H1 (cell line): ENCODE measurements around the gene SEMA4D. TPM values are rescaled to one million over a fixed set of nuclear protein-coding genes. Genes with fewer than 3 reads are reported as not detected.
A peak's percentile ranks its signal among the peaks of the same experiment; 100 is the strongest.

Experiments used
- CTCF ChIA-PET: fragments of 300-600 bp; sonication (Branson Sonifier 250); formaldehyde crosslinking; loops from one replicate; lab custom pipeline; 2021; ENCODE audit not compliant: partially characterized antibody; lab: Charles Lee
- POLR2A ChIA-PET: fragments of 300-600 bp; sonication (Branson Sonifier 250); formaldehyde crosslinking; loops from one replicate; lab custom pipeline; 2021; ENCODE audit warnings: inconsistent platforms; ENCODE audit not compliant: partially characterized antibody; lab: Charles Lee
- DNase-seq, 2 experiments: peaks; one replicate each; pipeline versions ENCODE4 v3.0.0 to v3.0.0-alpha.2; 2010 to 2022; ENCODE audit warnings: low spot score in 2 of 2, low read depth in 1 of 2, mixed read lengths in 1 of 2
- FAIRE-seq: peaks from 2 replicates; lab custom pipeline; 2011; peaks lifted over from hg19 to GRCh38; lab: Jason Lieb, UNC
- H2AFZ ChIP-seq: 2 replicates; pipeline ENCODE4 v1.8.1; 2012; ENCODE audit warnings: low read length, inconsistent platforms
- H2AK5ac ChIP-seq: 2 replicates; pipeline ENCODE4 v1.6.1; 2013; ENCODE audit warnings: low read depth, low read length
- H2BK120ac ChIP-seq: replicated peaks from 2 replicates; pipeline ENCODE3; 2013; ENCODE audit warnings: low read depth, low read length, inconsistent platforms
- H2BK12ac ChIP-seq: 2 replicates; pipeline ENCODE4 v1.6.1; 2013; ENCODE audit warnings: low read depth, low read length
- H2BK15ac ChIP-seq: 2 replicates; pipeline ENCODE4 v1.6.1; 2013; ENCODE audit warnings: low read length
- H2BK20ac ChIP-seq: 2 replicates; pipeline ENCODE4 v1.6.1; 2013; ENCODE audit warnings: low read length
- H2BK5ac ChIP-seq: 2 replicates; pipeline ENCODE4 v1.6.1; 2013; ENCODE audit warnings: low read depth, low read length
- H3K14ac ChIP-seq: 2 replicates; pipeline ENCODE4 v1.6.1; 2013; ENCODE audit warnings: inconsistent platforms; ENCODE audit not compliant: insufficient read length
- H3K18ac ChIP-seq: 2 replicates; pipeline ENCODE4 v1.6.1; 2013; ENCODE audit warnings: low read length; ENCODE audit errors: extremely low read depth
- H3K23ac ChIP-seq: 2 replicates; pipeline ENCODE4 v1.6.1; 2013; ENCODE audit warnings: inconsistent platforms; ENCODE audit not compliant: insufficient read length
- H3K23me2 ChIP-seq: 2 replicates; pipeline ENCODE4 v1.6.1; 2013; ENCODE audit warnings: low read depth, low read length
- H3K27ac ChIP-seq: 2 replicates; pipeline ENCODE4 v1.6.1; 2011; ENCODE audit warnings: low read depth, low read length, inconsistent platforms
- H3K27me3 ChIP-seq, 4 experiments: replicated peaks in 1 of 4; 1 replicate in 1 of 4; 2 replicates in 3 of 4; pipeline versions ENCODE4 v1.6.1 to v1.8.1; 2011 to 2013; ENCODE audit warnings: low read length in 3 of 4, mild to moderate bottlenecking in 3 of 4, inconsistent platforms in 2 of 4, mixed read lengths in 2 of 4, moderate library complexity in 1 of 4; ENCODE audit not compliant: control insufficient read depth in 3 of 4, insufficient read depth in 3 of 4; ENCODE audit errors: extremely low read depth in 1 of 4
- H3K36me3 ChIP-seq, 4 experiments: 2 replicates each; pipeline versions ENCODE4 v1.6.1 to v1.8.1; 2011 to 2013; ENCODE audit warnings: mild to moderate bottlenecking in 4 of 4, low read length in 3 of 4, moderate library complexity in 2 of 4, control low read depth in 1 of 4, inconsistent platforms in 1 of 4; ENCODE audit not compliant: insufficient read depth in 4 of 4, control insufficient read depth in 2 of 4
- H3K4ac ChIP-seq: replicated peaks from 2 replicates; pipeline ENCODE3; 2013; ENCODE audit warnings: low read length, low read depth, mixed read lengths, inconsistent platforms; ENCODE audit not compliant: insufficient read length
- H3K4me1 ChIP-seq, 4 experiments: replicated peaks in 1 of 4; 1 replicate in 1 of 4; 2 replicates in 3 of 4; pipeline versions ENCODE4 v1.6.1 to v1.8.1; 2011 to 2013; ENCODE audit warnings: low read length in 3 of 4, inconsistent platforms in 2 of 4, mixed read lengths in 1 of 4; ENCODE audit not compliant: insufficient read depth in 4 of 4, control insufficient read depth in 3 of 4
- H3K4me2 ChIP-seq, 2 experiments: 2 replicates each; pipeline versions ENCODE4 v1.6.1 to v1.8.1; 2011 to 2013; ENCODE audit warnings: low read depth in 2 of 2, low read length in 2 of 2, control low read depth in 1 of 2, inconsistent platforms in 1 of 2, mild to moderate bottlenecking in 1 of 2; ENCODE audit not compliant: insufficient read depth in 1 of 2
- H3K4me3 ChIP-seq, 4 experiments: fragments of 200-600, 300-600 bp in 1 of 4; sonication (generic), shearing (Covaris generic), sonication (Bioruptor Twin) in 1 of 4; 2 replicates each; pipeline versions ENCODE4 v1.5.1 to v1.8.1; 2011 to 2016; ENCODE audit warnings: low read length in 4 of 4, low read depth in 3 of 4, control low read depth in 2 of 4, inconsistent platforms in 2 of 4, mild to moderate bottlenecking in 2 of 4, mixed read lengths in 1 of 4, moderate library complexity in 1 of 4; ENCODE audit not compliant: insufficient read depth in 2 of 4; ENCODE audit errors: extremely low read depth in 1 of 4
- H3K56ac ChIP-seq: replicated peaks from 2 replicates; pipeline ENCODE3; 2013; ENCODE audit warnings: low read depth, mild to moderate bottlenecking, mixed read lengths, low read length, inconsistent platforms; ENCODE audit not compliant: insufficient read length
- H3K79me1 ChIP-seq: 2 replicates; pipeline ENCODE4 v1.6.1; 2013; ENCODE audit warnings: low read depth, low read length, control low read depth
- H3K79me2 ChIP-seq, 2 experiments: 2 replicates each; pipeline versions ENCODE4 v1.6.1 to v1.8.1; 2012 to 2013; ENCODE audit warnings: low read length in 2 of 2, mild to moderate bottlenecking in 2 of 2, inconsistent platforms in 1 of 2; ENCODE audit not compliant: insufficient read depth in 2 of 2, control insufficient read depth in 1 of 2
- H3K9ac ChIP-seq, 4 experiments: replicated peaks in 1 of 4; 1 replicate in 1 of 4; 2 replicates in 3 of 4; pipeline versions ENCODE4 v1.6.1 to v1.8.1; 2011 to 2013; ENCODE audit warnings: low read depth in 3 of 4, low read length in 3 of 4, control low read depth in 2 of 4, mild to moderate bottlenecking in 2 of 4, moderate library complexity in 2 of 4, inconsistent platforms in 1 of 4; ENCODE audit errors: extremely low read depth in 1 of 4
- H3K9me3 ChIP-seq, 2 experiments: 2 replicates each; pipeline versions ENCODE4 v1.6.1 to v1.8.1; 2012 to 2013; ENCODE audit warnings: mild to moderate bottlenecking in 2 of 2, moderate library complexity in 2 of 2, control low read depth in 1 of 2, inconsistent platforms in 1 of 2, low read depth in 1 of 2, low read length in 1 of 2, mixed read lengths in 1 of 2; ENCODE audit not compliant: insufficient read depth in 2 of 2
- H4K20me1 ChIP-seq, 2 experiments: replicated peaks in 1 of 2; 2 replicates each; pipeline versions ENCODE3 to v1.8.1; 2011 to 2013; ENCODE audit warnings: inconsistent platforms in 2 of 2, low read length in 2 of 2, mild to moderate bottlenecking in 1 of 2; ENCODE audit not compliant: insufficient read depth in 2 of 2, control insufficient read depth in 1 of 2
- H4K5ac ChIP-seq: 2 replicates; pipeline ENCODE4 v1.6.1; 2013; ENCODE audit warnings: low read length, low read depth, mixed read lengths, inconsistent platforms; ENCODE audit not compliant: insufficient read length
- H4K8ac ChIP-seq: 2 replicates; pipeline ENCODE4 v1.8.0; 2013; ENCODE audit warnings: mild to moderate bottlenecking, moderate library complexity, low read length, inconsistent platforms; ENCODE audit not compliant: insufficient read depth; ENCODE audit errors: extremely low read depth
- H4K91ac ChIP-seq: replicated peaks from 2 replicates; pipeline ENCODE3; 2013; ENCODE audit warnings: low read length, mixed read lengths, inconsistent platforms; ENCODE audit not compliant: insufficient read length
- EGR1 ChIP-seq: IDR thresholded peaks from 2 replicates; pipeline ENCODE4 v1.6.1; 2011; ENCODE audit warnings: low read depth, low read length, borderline replicate concordance
- HDAC6 ChIP-seq: IDR thresholded peaks from one replicate; pipeline ENCODE4 v1.7.1; 2012; ENCODE audit warnings: low read depth, mild to moderate bottlenecking, inconsistent platforms, low read length, moderate library complexity
- SP4 ChIP-seq: IDR thresholded peaks from 2 replicates; pipeline ENCODE4 v1.6.1; 2012; ENCODE audit warnings: low read length, inconsistent platforms
- TCF12 ChIP-seq: IDR thresholded peaks from 2 replicates; pipeline ENCODE4 v1.6.1; 2011; ENCODE audit warnings: low read depth, mild to moderate bottlenecking, low read length
- ZNF274 ChIP-seq: IDR thresholded peaks from 2 replicates; pipeline ENCODE4 v1.7.0; 2012; ENCODE audit warnings: low read length, borderline replicate concordance; ENCODE audit errors: extremely low read depth
- WGBS, 2 experiments: shearing (Covaris generic) in 1 of 2; methylation state at CpG; one replicate each; pipeline versions ENCODE4 v1.1.6 to v1.1.7; 2013 to 2015; ENCODE audit warnings: low lambda C conversion rate in 2 of 2, mixed read lengths in 2 of 2, inconsistent platforms in 1 of 2, low coverage in 1 of 2, missing lambda C conversion rate in 1 of 2; ENCODE audit not compliant: insufficient replicate concordance in 2 of 2, insufficient coverage in 1 of 2, insufficient read length in 1 of 2; ENCODE audit errors: extremely low coverage in 1 of 2, missing lambda C conversion rate in 1 of 2; 5-methylcytosine and 5-hydroxymethylcytosine counted together
- polyA plus RNA-seq, 7 experiments: library from polyadenylated mRNA; depleted of rRNA in 3 of 7; stranded (reverse) in 5 of 7; unstranded in 2 of 7; fragments of >200 nt in 5 of 7; fragments of 200-250 nt in 2 of 7; gene quantifications; 1 replicate in 5 of 7; 2 replicates in 1 of 7; 4 replicates in 1 of 7; pipeline versions ENCODE4 v1.2.1 to v1.2.3, GENCODE V29; 2011 to 2013; ENCODE audit warnings: missing spikeins in 2 of 7, mixed read lengths in 2 of 7
- total RNA-seq: library from RNA; stranded (reverse); fragmentation: NEBNext Ultra II Directional; extraction: Animal tissue kit (Norgen Biotek cat#: 25700); gene quantifications from 2 replicates; pipeline ENCODE4 v1.2.1, GENCODE V29; 2021
- TF ChIP-seq, protein P1 (sequence below): IDR thresholded peaks from 2 replicates; pipeline ENCODE4 v1.6.1; 2011; ENCODE audit warnings: low read length, improper control_type of control experiment
- TF ChIP-seq, protein P2 (sequence below): IDR thresholded peaks from 2 replicates; pipeline ENCODE4 v1.6.1; 2012; ENCODE audit warnings: low read length, inconsistent platforms
- TF ChIP-seq, protein P3 (sequence below), 3 experiments: IDR thresholded peaks; 1 replicate in 2 of 3; 2 replicates in 1 of 3; pipeline versions ENCODE4 v1.5.1 to v1.6.1; 2011; ENCODE audit warnings: low read length in 3 of 3, mild to moderate bottlenecking in 3 of 3, inconsistent platforms in 2 of 3, low read depth in 1 of 3, moderate library complexity in 1 of 3; ENCODE audit not compliant: insufficient read depth in 1 of 3; ENCODE audit errors: control extremely low read depth in 1 of 3

Gene SEMA4D
- total and polyA plus RNA-seq, 2 of the 8 experiments (the other 6 are each of a cell fraction or from before 2014, with no cell fraction given): 21.0 to 70.4 TPM

- no peak overlapping the region; the same call in 1 of the 2 replicates for H2AK5ac ChIP-seq
- no peak for DNase-seq
- no peak overlapping the region for H3K14ac ChIP-seq
- H3K79me1 ChIP-seq: peaks cover 22% of the 10 kb centered on the region
- H4K8ac ChIP-seq: no peak overlapping the region
- H3K56ac ChIP-seq: no peak overlapping the region
- 0 out of 2 replicates have a peak overlapping the region, but pooled peaks have one; percentile 74 for H2BK15ac ChIP-seq
- H2BK120ac ChIP-seq: no peak overlapping the region
- no peak overlapping the region for H3K27ac ChIP-seq
- 90% methylated on average over 9 of the region's 9 CpGs; no CpG with 5 or more reads in 1 of the 2 experiments for WGBS, 2 experiments
- H3K23ac ChIP-seq: no peak overlapping the region
- no peak overlapping the region for H4K5ac ChIP-seq
- no peak overlapping the region for H3K9ac ChIP-seq
- H3K4me3 ChIP-seq: no peak overlapping the region
- H3K36me3 ChIP-seq: no peaks in the 10 kb centered on the region; a peak in 1 of 8 replicates
- H2BK20ac ChIP-seq: no peak overlapping the region
- H3K4me1 ChIP-seq: peaks cover 0 to 36% (median 8%) of the 10 kb centered on the region in 4 experiments; a peak in 6 of 7 replicates
- no peak overlapping the region for H3K18ac ChIP-seq
- H4K91ac ChIP-seq: no peak overlapping the region
- POLR2A ChIA-PET: no interaction called here
- H2AFZ ChIP-seq: no peak overlapping the region
- H3K4me2 ChIP-seq: no peak overlapping the region
- H3K9me3 ChIP-seq: no peaks in the 10 kb centered on the region
- peak overlapping the region; percentile 15 for H2BK5ac ChIP-seq
- no peaks in the 10 kb centered on the region for H3K23me2 ChIP-seq
- H3K79me2 ChIP-seq: peaks cover 0 to 72% of the 10 kb centered on the region in 2 experiments; a peak in 2 of 4 replicates
- H3K4ac ChIP-seq: no peak overlapping the region
- no peak for FAIRE-seq
- peaks cover 8% of the 10 kb centered on the region in 2 experiments for H4K20me1 ChIP-seq
- H3K27me3 ChIP-seq: no peaks in the 10 kb centered on the region
- no peak overlapping the region for H2BK12ac ChIP-seq
- CTCF ChIA-PET: interaction anchor here (0.5 to 6.3 kb wide), 3 partner anchors 13 to 106 kb away, joined by 3 to 45 read pairs (median 4); no protein-coding TSS in a partner anchor
- TF ChIP-seq, protein P1, sequence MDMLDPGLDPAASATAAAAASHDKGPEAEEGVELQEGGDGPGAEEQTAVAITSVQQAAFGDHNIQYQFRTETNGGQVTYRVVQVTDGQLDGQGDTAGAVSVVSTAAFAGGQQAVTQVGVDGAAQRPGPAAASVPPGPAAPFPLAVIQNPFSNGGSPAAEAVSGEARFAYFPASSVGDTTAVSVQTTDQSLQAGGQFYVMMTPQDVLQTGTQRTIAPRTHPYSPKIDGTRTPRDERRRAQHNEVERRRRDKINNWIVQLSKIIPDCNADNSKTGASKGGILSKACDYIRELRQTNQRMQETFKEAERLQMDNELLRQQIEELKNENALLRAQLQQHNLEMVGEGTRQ: no peak
- no peak for TF ChIP-seq TCF12
- TF ChIP-seq, protein P2, sequence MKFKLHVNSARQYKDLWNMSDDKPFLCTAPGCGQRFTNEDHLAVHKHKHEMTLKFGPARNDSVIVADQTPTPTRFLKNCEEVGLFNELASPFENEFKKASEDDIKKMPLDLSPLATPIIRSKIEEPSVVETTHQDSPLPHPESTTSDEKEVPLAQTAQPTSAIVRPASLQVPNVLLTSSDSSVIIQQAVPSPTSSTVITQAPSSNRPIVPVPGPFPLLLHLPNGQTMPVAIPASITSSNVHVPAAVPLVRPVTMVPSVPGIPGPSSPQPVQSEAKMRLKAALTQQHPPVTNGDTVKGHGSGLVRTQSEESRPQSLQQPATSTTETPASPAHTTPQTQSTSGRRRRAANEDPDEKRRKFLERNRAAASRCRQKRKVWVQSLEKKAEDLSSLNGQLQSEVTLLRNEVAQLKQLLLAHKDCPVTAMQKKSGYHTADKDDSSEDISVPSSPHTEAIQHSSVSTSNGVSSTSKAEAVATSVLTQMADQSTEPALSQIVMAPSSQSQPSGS: no peak
- TF ChIP-seq ZNF274: no peak
- no peak for TF ChIP-seq HDAC6
- TF ChIP-seq, protein P3, sequence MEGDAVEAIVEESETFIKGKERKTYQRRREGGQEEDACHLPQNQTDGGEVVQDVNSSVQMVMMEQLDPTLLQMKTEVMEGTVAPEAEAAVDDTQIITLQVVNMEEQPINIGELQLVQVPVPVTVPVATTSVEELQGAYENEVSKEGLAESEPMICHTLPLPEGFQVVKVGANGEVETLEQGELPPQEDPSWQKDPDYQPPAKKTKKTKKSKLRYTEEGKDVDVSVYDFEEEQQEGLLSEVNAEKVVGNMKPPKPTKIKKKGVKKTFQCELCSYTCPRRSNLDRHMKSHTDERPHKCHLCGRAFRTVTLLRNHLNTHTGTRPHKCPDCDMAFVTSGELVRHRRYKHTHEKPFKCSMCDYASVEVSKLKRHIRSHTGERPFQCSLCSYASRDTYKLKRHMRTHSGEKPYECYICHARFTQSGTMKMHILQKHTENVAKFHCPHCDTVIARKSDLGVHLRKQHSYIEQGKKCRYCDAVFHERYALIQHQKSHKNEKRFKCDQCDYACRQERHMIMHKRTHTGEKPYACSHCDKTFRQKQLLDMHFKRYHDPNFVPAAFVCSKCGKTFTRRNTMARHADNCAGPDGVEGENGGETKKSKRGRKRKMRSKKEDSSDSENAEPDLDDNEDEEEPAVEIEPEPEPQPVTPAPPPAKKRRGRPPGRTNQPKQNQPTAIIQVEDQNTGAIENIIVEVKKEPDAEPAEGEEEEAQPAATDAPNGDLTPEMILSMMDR (IDR thresholded peaks at IDR 0.05; ENCODE audit: control extremely low read depth in 1 of 3, insufficient read depth in 1 of 3, low read depth in 1 of 3, low read length in 3 of 3): no peak
- TF ChIP-seq SP4: no peak
- TF ChIP-seq EGR1: no peak
Observed at GRCh38 chr9:89442501-89442978, 55.4 kb downstream of the SEMA4D start.
